Large intestine (tissue), 3 donors: ENCODE measurements around the gene CAPN5. TPM values are rescaled to one million over a fixed set of nuclear protein-coding genes. Genes with fewer than 3 reads are reported as not detected.

Experiments used
- DNase-seq, 2 donors: peaks; one replicate each; pipeline versions ENCODE4 v3.0.0 to v3.0.0-alpha.2; 2013
- H3K27ac ChIP-seq: one replicate; pipeline ENCODE4 v1.5.1; 2013; ENCODE audit warnings: low read length
- H3K27me3 ChIP-seq: 2 replicates; pipeline ENCODE4 v1.6.1; 2013; ENCODE audit warnings: low read length; ENCODE audit not compliant: control insufficient read depth, insufficient read depth
- H3K36me3 ChIP-seq: 2 replicates; pipeline ENCODE4 v1.6.1; 2013; ENCODE audit warnings: low read length; ENCODE audit not compliant: control insufficient read depth, insufficient read depth
- H3K4me1 ChIP-seq: one replicate; pipeline ENCODE4 v1.6.1; 2013; ENCODE audit warnings: low read length; ENCODE audit not compliant: control insufficient read depth, insufficient read depth
- H3K4me3 ChIP-seq: one replicate; pipeline ENCODE4 v1.5.1; 2013; ENCODE audit warnings: low read length
- H3K9me3 ChIP-seq: one replicate; pipeline ENCODE4 v1.6.1; 2013; ENCODE audit warnings: mild to moderate bottlenecking, low read depth, low read length, moderate library complexity; ENCODE audit not compliant: control insufficient read depth
- WGBS: methylation state at CpG from one replicate; pipeline ENCODE4 v1.1.5; 2013; ENCODE audit warnings: low lambda C conversion rate; ENCODE audit not compliant: insufficient coverage; 5-methylcytosine and 5-hydroxymethylcytosine counted together
- polyA plus RNA-seq: library from polyadenylated mRNA; unstranded; fragments of 120-200 nt; gene quantifications from one replicate; pipeline ENCODE4 v1.2.1, GENCODE V29; 2013

Gene CAPN5
- polyA plus RNA-seq, 1 donor = 40.2 TPM

GRCh38 chr11:77130763-77131513, 64.2 kb downstream of the CAPN5 start:
- DNase-seq = peak; percentile 51 to 73
- Histone ChIP-seq H3K36me3 (peaks cover 2% of the 10 kb centered on the region), H3K27ac (peak overlapping the region; percentile 36), H3K4me3 (peak overlapping the region; percentile 17), H3K9me3 (no peaks in the 10 kb centered on the region), H3K4me1 (peaks cover 33% of the 10 kb centered on the region), H3K27me3 (no peaks in the 10 kb centered on the region)
- WGBS = no CpG with 5 or more reads among the region's 9 CpGs

- no peaks in the 10 kb centered on the region for H3K27me3 ChIP-seq
- H3K4me3 ChIP-seq = no peak overlapping the region
- peaks cover 39% of the 10 kb centered on the region for H3K4me1 ChIP-seq
- DNase-seq = no peak
- peaks cover 2% of the 10 kb centered on the region for H3K36me3 ChIP-seq
- H3K27ac ChIP-seq = peak overlapping the region; percentile 36
- no CpG with 5 or more reads among the region's 6 CpGs for WGBS
- no peaks in the 10 kb centered on the region for H3K9me3 ChIP-seq
Observed at GRCh38 chr11:77131560-77131959, 64.8 kb downstream of the CAPN5 start.

DNA sequence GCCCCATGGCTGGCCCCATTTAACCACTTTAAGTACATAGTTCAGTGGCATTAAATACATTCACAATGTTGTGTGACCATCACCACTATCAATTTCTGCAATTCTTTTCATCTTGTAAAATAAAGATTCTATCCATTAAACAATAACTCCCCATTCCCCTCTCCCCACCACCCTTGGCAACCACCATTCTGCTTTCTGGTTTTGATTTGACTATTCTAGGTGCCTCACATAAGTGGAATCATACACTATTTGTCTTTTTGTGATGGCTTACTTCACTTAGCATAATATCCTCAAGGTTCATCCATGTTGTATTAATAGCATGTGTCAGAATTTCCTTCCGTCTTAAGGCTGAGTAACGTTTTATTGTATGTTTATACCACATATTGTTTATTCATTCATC, 68.3 kb downstream of the CAPN5 start:
- Histone ChIP-seq H3K4me3 (no peak overlapping the region), H3K27me3 (no peaks in the 10 kb centered on the region), H3K36me3 (peaks cover 11% of the 10 kb centered on the region), H3K4me1 (peaks cover 55% of the 10 kb centered on the region), H3K27ac (no peak overlapping the region), H3K9me3 (no peaks in the 10 kb centered on the region)
- 40% methylated on average over 1 of the region's 2 CpGs for WGBS
- no peak for DNase-seq

DNA sequence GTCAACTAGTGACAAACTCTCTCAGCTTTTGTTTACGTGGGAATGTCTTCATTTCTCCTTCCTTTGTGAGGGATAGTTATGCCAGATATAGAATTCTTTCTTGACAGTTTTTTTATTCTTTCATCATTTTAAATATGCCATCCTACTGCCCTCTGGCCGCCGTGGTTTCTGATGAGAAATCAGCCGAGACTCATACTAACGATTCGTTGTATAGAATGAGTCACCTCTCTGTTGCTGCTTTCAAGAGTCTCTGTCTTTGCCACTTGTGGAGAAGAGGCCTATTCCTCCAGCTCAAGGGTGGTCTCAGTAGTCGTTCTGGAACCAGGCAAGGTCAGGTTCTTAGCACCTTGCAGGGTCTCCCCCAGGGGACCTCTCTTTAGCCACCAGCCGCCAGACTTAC, 69.3 kb downstream of the CAPN5 start:
- Histone ChIP-seq H3K36me3 (peaks cover 11% of the 10 kb centered on the region), H3K27ac (peak overlapping the region; percentile 77), H3K4me3 (no peak overlapping the region), H3K27me3 (no peaks in the 10 kb centered on the region), H3K9me3 (no peaks in the 10 kb centered on the region), H3K4me1 (peaks cover 54% of the 10 kb centered on the region)
- no peak for DNase-seq
- 100% methylated on average over 1 of the region's 8 CpGs for WGBS

- WGBS = no CpG with 5 or more reads among the region's 12 CpGs
- peak overlapping the region; percentile 77 for H3K27ac ChIP-seq
- H3K27me3 ChIP-seq = no peaks in the 10 kb centered on the region
- no peaks in the 10 kb centered on the region for H3K9me3 ChIP-seq
- peak; percentile 82 to 89 for DNase-seq
- H3K36me3 ChIP-seq = peaks cover 15% of the 10 kb centered on the region
- peaks cover 52% of the 10 kb centered on the region for H3K4me1 ChIP-seq
- no peak overlapping the region for H3K4me3 ChIP-seq
Observed at GRCh38 chr11:77136784-77137420, 70.1 kb downstream of the CAPN5 start.

DNA sequence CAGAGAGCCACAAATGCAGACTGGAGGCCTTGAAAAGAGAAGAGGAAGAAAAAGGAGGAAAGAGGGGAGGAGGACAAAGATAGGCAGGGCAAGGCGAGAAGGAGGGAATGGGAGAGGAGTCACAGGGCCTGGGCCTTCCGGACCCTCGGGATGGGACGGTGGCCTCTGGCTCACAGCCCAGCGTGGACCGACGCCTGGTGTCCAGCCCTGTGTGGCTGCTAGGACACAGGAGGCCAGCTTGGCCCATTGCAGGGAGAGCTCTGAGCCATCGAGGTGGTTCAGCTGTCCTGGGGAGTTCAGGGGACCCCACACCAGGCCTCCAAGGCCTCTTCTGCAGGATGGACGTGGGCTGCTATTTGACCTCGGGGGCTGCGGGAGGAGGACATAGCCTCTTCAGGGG, 70.7 kb downstream of the CAPN5 start:
- DNase-seq = no peak
- Histone ChIP-seq H3K27ac (peak overlapping the region; percentile 77), H3K27me3 (no peaks in the 10 kb centered on the region), H3K4me3 (no peak overlapping the region), H3K36me3 (peaks cover 17% of the 10 kb centered on the region), H3K4me1 (peaks cover 49% of the 10 kb centered on the region), H3K9me3 (no peaks in the 10 kb centered on the region)
- 100% methylated on average over 1 of the region's 11 CpGs for WGBS

DNA sequence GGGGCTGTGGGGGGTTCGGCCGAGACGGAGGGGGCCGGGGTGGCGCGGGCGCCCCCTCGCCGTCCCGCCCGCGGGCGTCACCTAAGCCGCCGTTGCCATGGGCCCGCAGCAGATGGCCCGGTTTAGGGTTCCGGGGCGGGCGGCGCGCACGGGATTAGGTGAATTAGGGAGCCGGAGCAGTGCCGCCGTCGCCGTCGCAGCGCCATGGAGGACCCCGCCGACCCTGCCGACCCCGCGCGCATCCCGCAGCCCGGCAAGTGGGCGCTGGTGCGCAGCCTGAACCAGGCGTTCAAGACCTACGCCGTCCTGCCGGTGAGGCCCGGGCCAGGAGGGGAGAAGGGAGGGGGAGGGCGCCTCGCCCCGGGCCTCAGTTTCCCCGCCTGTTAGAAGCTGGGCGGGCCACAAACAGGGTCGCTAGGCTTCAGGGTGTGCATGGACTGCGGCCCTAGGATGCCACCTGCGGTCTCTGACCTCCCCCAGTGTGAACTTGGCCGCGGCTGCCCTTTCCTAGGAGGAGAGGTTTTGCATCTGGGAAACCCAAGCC, 71.4 kb downstream of the CAPN5 start:
- Histone ChIP-seq H3K4me1 (peaks cover 54% of the 10 kb centered on the region), H3K27ac (no peak overlapping the region), H3K4me3 (no peak overlapping the region), H3K36me3 (peaks cover 15% of the 10 kb centered on the region), H3K9me3 (no peaks in the 10 kb centered on the region), H3K27me3 (no peaks in the 10 kb centered on the region)
- no peak for DNase-seq
- WGBS = no CpG with 5 or more reads among the region's 55 CpGs

- Histone ChIP-seq H3K27ac (no peak overlapping the region), H3K9me3 (no peaks in the 10 kb centered on the region)
- no peak for DNase-seq
Observed at GRCh38 chr11:77139201-77139600, 72.4 kb downstream of the CAPN5 start.

GRCh38 chr11:77140231-77140851, 73.6 kb downstream of the CAPN5 start:
- H3K4me1 ChIP-seq = peaks cover 76% of the 10 kb centered on the region
- H3K4me3 ChIP-seq = no peak overlapping the region
- H3K27me3 ChIP-seq = no peaks in the 10 kb centered on the region
- peak in 1 of 2 donors; percentile 23 for DNase-seq
- H3K9me3 ChIP-seq = no peaks in the 10 kb centered on the region
- peaks cover 17% of the 10 kb centered on the region for H3K36me3 ChIP-seq
- H3K27ac ChIP-seq = peak overlapping the region; percentile 48
- WGBS = 60% methylated on average over 1 of the region's 8 CpGs

More at GRCh38 chr11:77139201-77139600, 72.4 kb downstream of the CAPN5 start:
- no CpG with 5 or more reads among the region's 8 CpGs for WGBS
- Histone ChIP-seq H3K4me1 (peaks cover 64% of the 10 kb centered on the region), H3K4me3 (no peak overlapping the region), H3K36me3 (peaks cover 17% of the 10 kb centered on the region), H3K27me3 (no peaks in the 10 kb centered on the region)

DNA sequence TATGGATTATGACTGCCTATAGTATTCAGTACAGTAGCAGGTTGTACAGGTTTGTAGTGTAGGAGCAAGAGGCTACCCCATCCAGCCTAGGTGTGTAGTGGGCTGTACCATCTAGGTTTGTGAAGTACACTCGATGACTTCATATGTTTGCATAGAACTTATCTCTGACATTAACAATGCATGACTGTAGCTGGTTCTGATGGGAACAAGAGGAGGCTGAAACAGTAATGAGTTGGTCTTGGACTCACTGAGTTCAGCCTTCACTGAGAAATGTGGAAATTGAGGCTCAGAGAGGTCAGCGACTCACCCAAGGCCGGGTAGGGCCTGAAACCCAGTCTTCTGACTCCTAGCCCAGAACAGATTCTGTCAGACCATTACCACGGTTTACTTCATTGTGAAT, 74.3 kb downstream of the CAPN5 start:
- Histone ChIP-seq H3K27me3 (no peaks in the 10 kb centered on the region), H3K27ac (peak overlapping the region; percentile 48), H3K36me3 (peaks cover 17% of the 10 kb centered on the region), H3K4me1 (peaks cover 79% of the 10 kb centered on the region), H3K4me3 (no peak overlapping the region), H3K9me3 (no peaks in the 10 kb centered on the region)
- WGBS = 90% methylated on average over 2 of the region's 4 CpGs
- peak; percentile 59 to 83 for DNase-seq
